ENCODE data around the gene RAD23B.

DNA sequence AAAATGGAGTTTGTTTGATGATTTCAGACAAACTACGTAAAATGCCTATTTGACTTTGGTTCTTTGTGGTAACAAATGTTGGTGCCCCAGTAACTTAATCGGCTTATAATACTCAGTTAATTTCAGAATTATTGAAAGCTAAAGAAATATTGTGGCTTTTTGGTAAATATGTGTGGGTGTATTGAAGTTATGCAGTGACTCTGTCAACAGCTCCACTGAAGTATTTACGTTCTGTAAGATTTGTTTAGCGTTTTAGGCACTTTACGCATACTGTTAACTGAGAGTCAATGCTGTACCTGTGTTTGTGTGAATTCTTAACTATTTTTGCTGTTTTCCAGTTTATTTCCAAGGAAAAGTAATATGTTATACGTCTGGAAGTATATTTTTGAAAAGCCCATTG lies 2.2 kb downstream of the RAD23B start:
- TF ChIP-seq, protein P1, sequence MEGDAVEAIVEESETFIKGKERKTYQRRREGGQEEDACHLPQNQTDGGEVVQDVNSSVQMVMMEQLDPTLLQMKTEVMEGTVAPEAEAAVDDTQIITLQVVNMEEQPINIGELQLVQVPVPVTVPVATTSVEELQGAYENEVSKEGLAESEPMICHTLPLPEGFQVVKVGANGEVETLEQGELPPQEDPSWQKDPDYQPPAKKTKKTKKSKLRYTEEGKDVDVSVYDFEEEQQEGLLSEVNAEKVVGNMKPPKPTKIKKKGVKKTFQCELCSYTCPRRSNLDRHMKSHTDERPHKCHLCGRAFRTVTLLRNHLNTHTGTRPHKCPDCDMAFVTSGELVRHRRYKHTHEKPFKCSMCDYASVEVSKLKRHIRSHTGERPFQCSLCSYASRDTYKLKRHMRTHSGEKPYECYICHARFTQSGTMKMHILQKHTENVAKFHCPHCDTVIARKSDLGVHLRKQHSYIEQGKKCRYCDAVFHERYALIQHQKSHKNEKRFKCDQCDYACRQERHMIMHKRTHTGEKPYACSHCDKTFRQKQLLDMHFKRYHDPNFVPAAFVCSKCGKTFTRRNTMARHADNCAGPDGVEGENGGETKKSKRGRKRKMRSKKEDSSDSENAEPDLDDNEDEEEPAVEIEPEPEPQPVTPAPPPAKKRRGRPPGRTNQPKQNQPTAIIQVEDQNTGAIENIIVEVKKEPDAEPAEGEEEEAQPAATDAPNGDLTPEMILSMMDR (conservative IDR thresholded peaks at IDR 0.05): no peak
- no peak for TF ChIP-seq EZH2 (IDR thresholded peaks at IDR 0.05; ENCODE audit: low read depth)

All from PC-9 (cell line).